ENCODE measurements around the gene GGCT. TPM values are rescaled to one million over a fixed set of nuclear protein-coding genes. Genes with fewer than 3 reads are reported as not detected.

Gene GGCT
- total RNA-seq, 1 donor from 2014 or later, result 15.5 TPM

Other genes with a start within 250 kb of the GGCT start
- gene ZNRF2, start 220.2 kb downstream of the GGCT start, total RNA-seq, result 18.6 TPM
- gene NOD1, start 26.0 kb downstream of the GGCT start, total RNA-seq, result 1.8 TPM
- gene GARS1, start 90.0 kb upstream of the GGCT start, total RNA-seq, result 37.0 TPM
- gene CRHR2, start 177.6 kb upstream of the GGCT start, total RNA-seq, result not detected
- gene INMT, start 247.3 kb upstream of the GGCT start, total RNA-seq, result 21.5 TPM